Measurements from ENCODE around the gene SGMS2.

DNA sequence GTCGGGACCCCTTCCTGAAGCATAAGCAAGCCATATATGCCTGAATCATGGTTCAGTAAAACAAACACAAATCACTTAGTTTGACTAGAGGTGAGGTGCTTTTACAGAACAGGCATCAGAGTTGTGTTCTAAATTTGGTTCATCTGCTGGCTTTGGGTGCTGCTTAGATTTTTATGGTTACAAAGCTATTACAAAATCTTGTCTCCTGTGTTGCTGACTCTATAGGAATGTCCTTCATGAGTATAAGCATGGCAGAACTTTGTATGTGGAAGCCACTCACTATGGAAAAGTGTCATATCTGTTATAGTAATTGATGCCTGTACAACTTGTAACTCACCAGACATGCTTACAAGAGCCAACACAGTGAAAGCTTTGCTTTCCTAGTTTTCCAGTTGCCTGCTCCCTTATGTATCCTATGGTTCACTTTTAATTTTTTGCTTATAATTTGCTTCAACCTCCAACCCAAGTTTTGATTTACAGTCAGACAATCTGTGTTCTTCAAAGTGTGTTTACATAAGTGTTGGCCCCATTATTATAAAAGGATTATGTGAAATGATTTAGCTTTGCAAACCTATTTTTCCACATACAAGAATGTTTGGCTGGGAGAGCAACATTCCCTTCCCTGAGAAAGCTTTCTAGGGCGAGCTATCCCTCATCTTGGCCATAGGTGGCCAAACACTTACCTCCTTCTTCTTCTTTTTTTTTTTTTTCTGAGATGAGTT is 76.6 kb downstream of the SGMS2 start:
- no peak for TF ChIP-seq POLR2A (IDR thresholded peaks at IDR 0.05)
- TF ChIP-seq, protein P1, sequence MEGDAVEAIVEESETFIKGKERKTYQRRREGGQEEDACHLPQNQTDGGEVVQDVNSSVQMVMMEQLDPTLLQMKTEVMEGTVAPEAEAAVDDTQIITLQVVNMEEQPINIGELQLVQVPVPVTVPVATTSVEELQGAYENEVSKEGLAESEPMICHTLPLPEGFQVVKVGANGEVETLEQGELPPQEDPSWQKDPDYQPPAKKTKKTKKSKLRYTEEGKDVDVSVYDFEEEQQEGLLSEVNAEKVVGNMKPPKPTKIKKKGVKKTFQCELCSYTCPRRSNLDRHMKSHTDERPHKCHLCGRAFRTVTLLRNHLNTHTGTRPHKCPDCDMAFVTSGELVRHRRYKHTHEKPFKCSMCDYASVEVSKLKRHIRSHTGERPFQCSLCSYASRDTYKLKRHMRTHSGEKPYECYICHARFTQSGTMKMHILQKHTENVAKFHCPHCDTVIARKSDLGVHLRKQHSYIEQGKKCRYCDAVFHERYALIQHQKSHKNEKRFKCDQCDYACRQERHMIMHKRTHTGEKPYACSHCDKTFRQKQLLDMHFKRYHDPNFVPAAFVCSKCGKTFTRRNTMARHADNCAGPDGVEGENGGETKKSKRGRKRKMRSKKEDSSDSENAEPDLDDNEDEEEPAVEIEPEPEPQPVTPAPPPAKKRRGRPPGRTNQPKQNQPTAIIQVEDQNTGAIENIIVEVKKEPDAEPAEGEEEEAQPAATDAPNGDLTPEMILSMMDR (IDR thresholded peaks at IDR 0.05 in 8 of 11, conservative IDR thresholded peaks at IDR 0.05 in 3 of 11): no peak
- TF ChIP-seq POLR2AphosphoS5 (IDR thresholded peaks at IDR 0.05): no peak
